ENCODE measurements around the gene LRRN4. TPM values are rescaled to one million over a fixed set of nuclear protein-coding genes. Genes with fewer than 3 reads are reported as not detected.

LRRN4 gene
- total RNA-seq, 1 experiment from 2014 or later = 0.10 TPM

DNA sequence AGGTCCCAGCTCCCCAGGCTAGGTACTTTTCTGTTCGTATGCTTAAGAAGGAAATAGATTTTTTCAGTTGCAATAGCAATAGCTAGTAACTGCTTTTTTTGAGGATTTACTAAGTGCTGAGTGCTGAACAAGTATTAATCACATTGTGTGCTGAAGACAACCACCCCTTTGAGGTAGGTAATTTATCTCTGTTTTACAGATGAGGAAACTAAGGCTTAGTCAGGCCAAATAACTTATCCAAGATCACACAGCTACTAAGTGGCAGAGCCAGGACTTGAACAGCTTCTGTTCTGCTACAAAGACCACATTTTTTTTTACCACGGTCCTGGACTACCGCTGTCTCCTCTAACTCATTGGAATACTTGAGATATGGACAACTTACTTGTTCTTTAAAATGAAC lies 39.8 kb downstream of the LRRN4 start (continued):
- no peak for TF ChIP-seq REST (IDR thresholded peaks at IDR 0.05; ENCODE audit: low read depth)
- no peak for TF ChIP-seq RAD21 (IDR thresholded peaks at IDR 0.05; ENCODE audit: low read depth)

- H3K9me3 ChIP-seq (ENCODE audit: control insufficient read depth in 1 of 2, insufficient read depth in 1 of 2, low read depth in 1 of 2, low read length in 2 of 2) = no peaks in the 10 kb centered on the region
- H3K27me3 ChIP-seq (ENCODE audit: insufficient read depth, low read length) = no peaks in the 10 kb centered on the region
- H3K36me3 ChIP-seq (ENCODE audit: control insufficient read depth in 1 of 2, insufficient read depth in 2 of 2, low read length in 2 of 2) = peaks cover 36 to 45% of the 10 kb centered on the region in 2 experiments
- ChIA-PET CTCF (no interaction called here), RAD21 (ENCODE audit: low non-redundant PET in 1 of 2, low total read pairs in 2 of 2, uncharacterized antibody in 2 of 2, unreplicated experiment in 2 of 2) (no interaction called here), POLR2A (no interaction called here)
- no peak overlapping the region for H3K4me2 ChIP-seq (ENCODE audit: low read length)
- H4K20me1 ChIP-seq (ENCODE audit: insufficient read depth) = no peaks in the 10 kb centered on the region; the same call in 1 of the 2 replicates
- no TSS peak for BruUV-seq (replicated peaks)
- intact Hi-C loops (cut with micrococcal nuclease) = no loop called here
- no peak overlapping the region for H3K27ac ChIP-seq (ENCODE audit: low read depth, low read length)
- no peak overlapping the region for H3K4me3 ChIP-seq (replicated peaks in 1 of 2; ENCODE audit: low read depth in 1 of 2, low read length in 2 of 2)
- ATAC-seq (no peak), DNase-seq (ENCODE audit: low read depth, low spot score) (no peak)
- H3K9ac ChIP-seq (ENCODE audit: low read length) = no peak overlapping the region
- H3K9me2 ChIP-seq (ENCODE audit: insufficient read depth) = no peaks in the 10 kb centered on the region
- no peak overlapping the region for H2AFZ ChIP-seq (ENCODE audit: low read depth, low read length, poor library complexity, severe bottlenecking)
- TF ChIP-seq POLR2AphosphoS5 (IDR thresholded peaks at IDR 0.05; ENCODE audit: low read depth, low read length) (no peak), EZH2 (IDR thresholded peaks at IDR 0.05) (no peak), SP1 (IDR thresholded peaks at IDR 0.05; ENCODE audit: low read depth) (no peak), RAD21 (IDR thresholded peaks at IDR 0.05; ENCODE audit: low read depth) (no peak), CTCF (IDR thresholded peaks at IDR 0.05 in 2 of 3, conservative IDR thresholded peaks at IDR 0.05 in 1 of 3; ENCODE audit: borderline replicate concordance in 1 of 3, insufficient read depth in 1 of 3, low read depth in 2 of 3, low read length in 2 of 3) (no peak), TCF7L2 (IDR thresholded peaks at IDR 0.05; ENCODE audit: borderline replicate concordance, extremely low read depth, insufficient read depth, insufficient read length) (no peak), EGR1 (IDR thresholded peaks at IDR 0.05; ENCODE audit: low read depth) (no peak), FOSL1 (IDR thresholded peaks at IDR 0.05; ENCODE audit: low read depth) (no peak), SIN3A (IDR thresholded peaks at IDR 0.05; ENCODE audit: low read depth) (no peak), EZH2phosphoT487 (IDR thresholded peaks at IDR 0.05; ENCODE audit: borderline replicate concordance) (no peak)
- H3K4me1 ChIP-seq (ENCODE audit: control insufficient read depth in 1 of 2, insufficient read depth in 2 of 2, low read length in 2 of 2) = peaks cover 7 to 12% of the 10 kb centered on the region in 2 experiments; a peak in 3 of 4 replicates
- peaks cover 86% of the 10 kb centered on the region for H3K79me2 ChIP-seq (ENCODE audit: insufficient read depth, low read length)
Measured at GRCh38 chr20:6012179-6012578, 41.7 kb downstream of the LRRN4 start.

Measured in HCT116 (cell line).